Heart right ventricle (tissue), 16 donors: ENCODE data around the gene MRPL40. TPM values are rescaled to one million over a fixed set of nuclear protein-coding genes. Genes with fewer than 3 reads are reported as not detected.
A peak's percentile ranks its signal among the peaks of the same experiment; 100 is the strongest.

Experiments used
- ATAC-seq, 8 donors: fragments of 200-7000 bp; cut with Tn5 transposase; one replicate each; pipeline ENCODE4 v1.9.1; 2020; ENCODE audit warnings: mild to moderate bottlenecking in 8 of 8, moderate library complexity in 8 of 8, moderate number of reproducible peaks in 1 of 8
- DNase-seq, 2 donors: peaks; one replicate each; pipeline ENCODE4 v3.0.0-alpha.2; 2020
- H3K27ac ChIP-seq, 10 donors: fragments of 200-600 bp; sonication (generic) in 2 of 10; one replicate each; pipeline versions ENCODE4 v1.5.0 to v1.8.0; 2020 to 2022; ENCODE audit warnings: mild to moderate bottlenecking in 3 of 10
- H3K27me3 ChIP-seq, 7 donors: fragments of 200-600 bp; one replicate each; pipeline ENCODE4 v1.8.0; 2021 to 2022; ENCODE audit warnings: mild to moderate bottlenecking in 2 of 7
- H3K36me3 ChIP-seq, 9 donors: fragments of 200-600 bp; sonication (generic) in 1 of 9; one replicate each; pipeline versions ENCODE4 v1.5.0 to v1.8.0; 2020 to 2022; ENCODE audit warnings: mild to moderate bottlenecking in 2 of 9
- H3K4me1 ChIP-seq, 9 donors: fragments of 200-600 bp; sonication (generic) in 1 of 9; one replicate each; pipeline versions ENCODE4 v1.5.0 to v1.8.0; 2020 to 2022; ENCODE audit warnings: mild to moderate bottlenecking in 4 of 9
- H3K4me3 ChIP-seq, 10 donors: fragments of 200-600 bp; sonication (generic) in 2 of 10; one replicate each; pipeline versions ENCODE4 v1.5.0 to v1.8.0; 2020 to 2022; ENCODE audit warnings: mild to moderate bottlenecking in 7 of 10, moderate library complexity in 2 of 10
- H3K9me3 ChIP-seq, 11 donors: fragments of 200-600 bp in 10 of 11; sonication (generic) in 2 of 11; one replicate each; pipeline versions ENCODE4 v1.5.0 to v1.8.0; 2013 to 2022; ENCODE audit warnings: mild to moderate bottlenecking in 2 of 11, control low read depth in 1 of 11, moderate library complexity in 1 of 11
- CTCF ChIP-seq, 9 donors: fragments of 200-600 bp; sonication (generic) in 2 of 9; IDR thresholded peaks; one replicate each; pipeline versions ENCODE4 v1.5.0 to v1.8.0; 2021 to 2022; ENCODE audit warnings: antibody characterized with exemption in 9 of 9, mild to moderate bottlenecking in 5 of 9, moderate library complexity in 1 of 9
- WGBS, 2 donors: extraction: QIAGEN DNeasy Blood & Tissue Kit; methylation state at CpG; one replicate each; pipeline ENCODE4 v1.1.7; 2013; ENCODE audit warnings: inconsistent platforms in 1 of 2; 5-methylcytosine and 5-hydroxymethylcytosine counted together
- intact Hi-C, 10 donors: fragments of 100-400 bp; cut with DNase I; formaldehyde crosslinking; loops; one replicate each; pipeline versions ENCODE4 v1.11.1 to v1.14.2; 2022
- polyA plus RNA-seq, 2 donors: library from polyadenylated mRNA; stranded (reverse); fragments of 200-250 nt; gene quantifications; one replicate each; pipeline ENCODE4 v1.2.3, GENCODE V29; 2013
- total RNA-seq, 10 donors: library from RNA; stranded (reverse); fragmentation: NEBNext Ultra II Directional in 3 of 10; extraction: Animal tissue kit (Norgen Biotek cat#: 25700) in 3 of 10; gene quantifications; one replicate each; pipeline versions ENCODE4 v1.2.1 to v1.2.4, GENCODE V29; 2021 to 2023
- donor health status: Arrhythmogenic right ventricular cardiomyopathy.
- donor health status: ischemic (EF 13 %, LVEDD 7.1; RV severe dilation, severe dysfunction).
- donor health status: healthy with polysubstance abuse.
- donor health status: DM: no; HTN: yes; CAD: no.
- donor health status: DM: no; HTN: no; CAD: no.
- donor health status: ischemic (EF 25% LVEDD 6.9; RV normal size, moderate dysfunction).
- donor health status: ischemic (EF 25% LVEDD 5.7; RV mildly dilated, moderate dysfunction).
- donor health status: healthy.
- donor health status: DM: yes; HTN: yes; CAD: no.
- donor health status: Ischemic cardiomyopathy.
- donor health status: ischemic (EF 35%, LVEDD 5.7; RV mildly dilated, moderate dysfunction).
- donor health status: nonischemic (EF 11% LVEDD 7.7; RV severe dilation, severe dysfunction).
- donor health status: DM: yes; HTN: yes; CAD: no.
- donor health status: PGD.
- donor health status: ischemic (EF 29% LVEDD 5.4; RV normal size, mild dysfunction).
- donor health status: nonischemic (EF 23%, LVEDD 6.1; RV moderate dilation, normal function).

MRPL40 gene
- total and polyA plus RNA-seq, 12 donors: 49.2 to 117 (median 56.7) TPM

- 79 to 85% methylated on average over 5 of the region's 5 CpGs for WGBS, 2 donors
- Histone ChIP-seq H3K9me3 (no peaks in the 10 kb centered on the region), H3K4me1 (peaks cover 3 to 52% (median 16%) of the 10 kb centered on the region in 9 donors), H3K4me3 (no peak overlapping the region), H3K27me3 (no peaks in the 10 kb centered on the region), H3K36me3 (no peaks in the 10 kb centered on the region), H3K27ac (peak overlapping the region in 1 of 10 donors; percentile 76)
- DNase-seq (no peak), ATAC-seq (peak in 2 of 8 donors; percentile 30 to 46)
- TF ChIP-seq CTCF (IDR thresholded peaks at IDR 0.05): no peak
- intact Hi-C loops: loop anchor here in 1 of 10 donors (10.0 kb wide), 1 partner anchor 56 kb away; the partner anchor contains the start of genes CDC45 and UFD1
Measured at GRCh38 chr22:19419086-19419463, 13.3 kb upstream of the MRPL40 start.

- ATAC-seq: peak in 2 of 8 donors; percentile 31 to 44
- no peaks in the 10 kb centered on the region for H3K27me3 ChIP-seq
- peaks cover 0 to 3% (median 0%) of the 10 kb centered on the region in 9 donors for H3K36me3 ChIP-seq
- H3K27ac ChIP-seq: peak overlapping the region in 1 of 10 donors; percentile 76
- peaks cover 3 to 58% (median 20%) of the 10 kb centered on the region in 9 donors for H3K4me1 ChIP-seq
- WGBS, 2 donors: 67 to 68% methylated on average over 5 of the region's 5 CpGs
- no peak for TF ChIP-seq CTCF (IDR thresholded peaks at IDR 0.05)
- intact Hi-C loops: loop anchor here in 1 of 10 donors (10.0 kb wide), 1 partner anchor 55 kb away; the partner anchor contains the start of genes CDC45 and UFD1
- no peak for DNase-seq
- no peak overlapping the region for H3K4me3 ChIP-seq
- no peaks in the 10 kb centered on the region for H3K9me3 ChIP-seq
Measured at GRCh38 chr22:19419464-19420178, 12.7 kb upstream of the MRPL40 start.

- intact Hi-C loops: no loop called here
- WGBS, 2 donors: 91 to 97% methylated on average over 6 of the region's 6 CpGs
- DNase-seq: no peak
- Histone ChIP-seq H3K36me3 (peaks cover 0 to 7% (median 0%) of the 10 kb centered on the region in 9 donors), H3K27ac (peak overlapping the region in 1 of 10 donors; percentile 76), H3K4me1 (peaks cover 3 to 62% (median 20%) of the 10 kb centered on the region in 9 donors), H3K27me3 (no peaks in the 10 kb centered on the region), H3K4me3 (no peak overlapping the region), H3K9me3 (no peaks in the 10 kb centered on the region)
- TF ChIP-seq CTCF (IDR thresholded peaks at IDR 0.05): no peak
- no peak for ATAC-seq
Measured at GRCh38 chr22:19420321-19420720, 12.0 kb upstream of the MRPL40 start.

- Histone ChIP-seq H3K27ac (peak overlapping the region in 1 of 10 donors; percentile 5), H3K36me3 (peaks cover 0 to 8% (median 0%) of the 10 kb centered on the region in 9 donors), H3K27me3 (no peaks in the 10 kb centered on the region), H3K9me3 (no peaks in the 10 kb centered on the region), H3K4me3 (no peak overlapping the region), H3K4me1 (peaks cover 3 to 84% (median 28%) of the 10 kb centered on the region in 9 donors)
- ATAC-seq (no peak), DNase-seq (no peak)
- no peak for TF ChIP-seq CTCF (IDR thresholded peaks at IDR 0.05)
- 66 to 69% methylated on average over 11 of the region's 11 CpGs for WGBS, 2 donors
- intact Hi-C loops: no loop called here
Measured at GRCh38 chr22:19422440-19423301, 9.7 kb upstream of the MRPL40 start.
